NCI-H345 treated with DMSO at 0.1 percent for 48 hours (cell line): ENCODE results near the gene WDR74.

Experiments used
- DNase-seq: peaks from one replicate; lab custom pipeline; 2025; ENCODE audit not compliant: unreplicated experiment; lab: John Stamatoyannopoulos, UW

WDR74 gene

DNA sequence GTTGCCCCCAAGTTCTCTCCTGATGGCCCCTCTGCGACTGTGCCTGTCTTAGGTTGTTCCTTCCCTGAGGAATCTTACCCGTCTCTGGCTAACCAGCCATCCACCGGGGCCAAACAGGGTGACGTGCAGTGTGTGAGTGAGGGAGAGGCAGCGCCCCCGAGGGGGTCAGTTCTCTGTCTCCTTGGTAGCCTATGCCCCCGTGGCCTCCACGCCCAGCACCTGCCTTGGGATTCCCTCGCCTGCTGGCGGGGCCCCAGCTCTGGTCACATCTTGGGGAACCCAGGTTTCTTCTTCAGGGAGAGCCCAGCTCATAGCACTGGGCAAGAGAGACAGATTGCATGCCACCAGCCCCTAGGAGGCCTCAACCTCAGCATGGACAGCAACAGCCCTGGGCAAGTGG lies 39.9 kb downstream of the WDR74 start:
- DNase-seq = no peak

DNA sequence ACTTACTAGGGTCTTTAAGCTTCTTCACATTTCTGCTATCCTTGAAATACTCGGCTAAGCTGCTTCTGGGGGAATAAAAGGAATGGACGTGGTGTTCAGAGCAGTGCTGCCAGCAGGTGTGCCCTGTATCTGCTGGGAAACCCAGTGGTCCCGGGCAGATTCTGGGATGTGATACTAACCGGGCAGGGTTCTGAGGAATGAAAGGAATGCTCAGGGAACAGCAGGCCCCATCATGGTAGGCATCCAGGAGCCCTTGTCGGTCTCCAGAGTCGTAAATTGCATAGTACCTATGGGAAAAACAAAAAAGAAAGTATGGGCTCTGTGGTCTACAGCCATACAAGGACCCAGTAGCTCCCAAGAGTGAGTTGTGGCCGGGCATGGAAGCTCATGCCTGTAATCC lies 43.1 kb downstream of the WDR74 start:
- DNase-seq = no peak

DNA sequence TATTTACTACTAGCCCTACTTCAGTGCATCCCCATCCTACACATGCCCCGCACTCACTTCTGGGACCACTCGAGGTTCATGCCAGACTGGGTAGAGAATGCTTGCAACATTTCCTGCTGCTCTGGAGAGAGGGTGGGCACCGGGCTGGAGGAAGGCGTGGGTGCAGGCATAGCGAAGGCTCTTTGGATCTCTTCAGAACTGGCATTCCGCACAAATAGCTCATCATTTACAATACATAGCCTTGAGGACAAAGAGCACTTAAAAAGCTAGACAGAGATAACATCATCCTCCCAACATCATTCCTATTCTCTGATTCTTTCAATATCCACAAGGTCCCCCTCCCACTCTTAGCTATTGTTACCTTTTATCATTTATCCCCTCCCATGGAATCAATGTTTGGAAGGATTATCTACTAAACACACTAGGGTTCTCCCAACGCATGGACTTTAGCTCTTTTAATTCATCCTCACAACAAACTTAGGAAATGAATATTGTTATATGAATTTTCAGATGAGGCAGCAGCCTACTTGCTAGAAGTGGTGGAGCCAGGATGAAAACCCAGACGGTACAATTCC lies 45.1 kb downstream of the WDR74 start:
- DNase-seq = no peak

DNA sequence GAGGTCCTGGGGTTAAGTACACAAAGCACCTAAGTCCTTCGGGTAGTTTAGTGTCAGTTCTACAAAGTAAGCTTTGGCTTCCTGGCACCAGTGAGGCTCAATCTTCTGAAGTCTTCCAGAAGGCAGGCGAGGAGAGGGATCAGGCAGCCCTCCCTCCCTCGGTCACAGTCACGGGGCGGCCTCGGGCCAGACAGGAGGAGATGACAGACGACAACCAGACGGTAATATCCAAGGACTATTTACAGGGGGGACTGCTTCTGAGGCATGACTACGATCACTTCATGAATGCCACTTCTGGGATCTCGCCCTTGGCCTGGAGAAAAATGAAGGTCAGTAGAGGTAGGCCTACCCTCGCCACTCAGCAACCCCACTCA lies 47.2 kb downstream of the WDR74 start:
- no peak for DNase-seq

DNA sequence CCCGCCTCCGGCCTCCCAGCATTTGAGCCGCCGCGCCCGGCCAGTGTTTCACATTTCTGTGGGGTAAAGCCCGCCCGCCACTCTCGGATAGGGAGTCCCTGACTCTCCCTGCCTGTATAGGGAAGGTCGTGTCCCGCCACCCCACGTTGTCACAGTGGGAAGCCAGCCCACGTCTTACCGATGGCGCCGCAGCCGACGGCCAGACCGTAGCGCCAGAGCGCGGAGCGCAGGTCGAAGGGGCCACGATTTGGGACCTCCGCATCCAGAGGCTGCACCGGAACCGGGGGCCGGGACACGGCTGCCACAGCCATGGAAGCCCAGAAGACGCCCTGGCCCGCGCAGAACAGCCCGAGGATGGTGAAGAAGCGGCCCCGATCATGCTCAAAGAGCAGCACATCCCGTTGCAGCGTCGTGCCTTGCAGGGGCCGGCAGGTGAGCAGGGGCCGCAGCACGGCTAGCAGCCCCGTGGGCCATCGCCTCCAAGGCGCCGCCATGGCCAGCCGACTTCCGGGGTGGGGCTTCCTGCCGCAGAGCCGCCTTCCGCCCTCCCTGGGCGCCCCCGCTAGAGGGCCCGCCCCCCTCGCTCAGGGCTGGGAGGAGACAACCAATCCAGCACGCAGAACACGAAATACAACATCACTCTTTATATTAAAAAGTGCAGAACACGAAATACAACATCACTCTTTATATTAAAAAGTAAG lies 47.7 kb downstream of the WDR74 start, which contains the start of gene TMEM223:
TMEM223 (minus strand) TSS at position 506 of the 701 bp plus-strand sequence; CDS start at position 494, 12 bp downstream.
- DNase-seq = peak; percentile 74

DNA sequence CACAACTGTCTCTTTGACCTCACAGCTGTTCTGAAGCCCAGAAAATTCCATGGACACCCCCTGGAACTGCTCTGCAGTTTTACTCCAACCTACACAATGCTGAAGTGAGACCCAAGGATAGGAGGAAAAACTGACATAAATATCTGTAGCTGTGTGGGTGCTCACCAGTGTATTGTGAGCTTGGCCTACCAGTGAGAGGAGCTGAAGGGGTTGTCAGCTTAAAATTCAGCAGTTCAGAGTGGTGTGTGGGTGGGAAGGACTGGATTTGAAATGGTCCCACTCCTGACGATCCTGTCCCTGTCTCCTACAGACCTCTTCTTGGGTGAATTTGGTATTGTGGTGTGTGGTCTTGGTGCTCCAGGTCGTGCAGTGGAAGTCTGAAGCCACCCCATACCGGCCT lies 49.8 kb downstream of the WDR74 start:
- DNase-seq = no peak

DNA sequence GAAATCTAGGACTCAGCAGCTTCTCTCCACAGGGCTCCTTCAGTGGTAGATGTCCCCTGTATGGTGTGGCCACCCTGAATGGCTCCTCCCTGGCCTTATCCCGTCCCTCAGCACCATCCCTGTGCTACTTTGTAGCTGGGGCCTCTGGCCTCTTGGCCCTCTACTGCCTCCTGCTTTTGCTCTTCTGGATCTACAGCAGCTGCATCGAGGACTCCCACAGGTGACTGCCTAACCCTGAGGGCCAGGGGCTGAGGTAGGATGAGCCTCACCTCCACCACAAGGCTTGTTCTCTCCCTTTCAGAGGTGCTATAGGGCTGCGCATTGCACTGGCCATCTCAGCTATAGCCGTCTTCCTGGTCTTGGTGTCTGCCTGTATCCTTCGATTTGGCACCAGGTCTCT lies 50.4 kb downstream of the WDR74 start:
- DNase-seq = no peak

DNA sequence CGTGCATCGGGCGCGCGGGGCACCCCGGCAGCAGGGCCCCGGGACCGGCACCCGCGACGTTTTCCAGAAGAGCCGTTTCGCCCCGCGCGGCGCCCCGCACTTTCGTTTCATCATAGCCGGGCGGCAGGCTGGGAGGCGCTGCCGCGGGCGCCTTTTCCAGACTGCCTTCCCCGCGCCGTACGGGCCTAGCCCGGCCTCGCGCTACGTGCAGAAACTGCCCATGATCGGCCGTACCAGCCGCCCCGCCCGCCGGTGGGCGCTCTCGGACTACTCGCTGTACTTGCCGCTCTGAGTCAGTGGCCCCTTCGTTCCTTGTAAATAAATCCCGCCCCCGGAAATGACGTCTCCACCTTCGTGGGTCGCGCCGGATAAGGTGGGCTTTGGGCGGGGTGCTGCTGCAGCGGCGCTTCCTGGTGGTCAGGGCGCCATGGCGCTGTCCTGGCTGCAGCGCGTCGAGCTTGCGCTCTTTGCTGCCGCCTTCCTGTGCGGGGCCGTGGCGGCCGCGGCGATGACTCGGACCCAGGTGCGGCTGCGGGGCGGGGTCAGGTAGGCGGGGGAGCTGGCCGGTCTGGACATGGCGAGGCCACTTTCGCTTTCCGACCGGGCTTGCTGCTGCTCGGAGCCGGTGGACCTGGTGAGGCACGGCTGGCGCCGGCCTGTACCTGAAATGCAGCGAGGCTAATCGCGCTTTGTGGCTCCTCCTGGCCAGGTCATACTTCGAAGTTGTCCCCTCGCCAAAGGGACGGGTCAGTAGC lies 52.2 kb downstream of the WDR74 start, which contains the start of gene TMEM179B:
TMEM179B (plus strand) TSS at position 398 of the 755 bp plus-strand sequence; CDS start at position 428, 30 bp downstream.
- DNase-seq = peak; percentile 92

DNA sequence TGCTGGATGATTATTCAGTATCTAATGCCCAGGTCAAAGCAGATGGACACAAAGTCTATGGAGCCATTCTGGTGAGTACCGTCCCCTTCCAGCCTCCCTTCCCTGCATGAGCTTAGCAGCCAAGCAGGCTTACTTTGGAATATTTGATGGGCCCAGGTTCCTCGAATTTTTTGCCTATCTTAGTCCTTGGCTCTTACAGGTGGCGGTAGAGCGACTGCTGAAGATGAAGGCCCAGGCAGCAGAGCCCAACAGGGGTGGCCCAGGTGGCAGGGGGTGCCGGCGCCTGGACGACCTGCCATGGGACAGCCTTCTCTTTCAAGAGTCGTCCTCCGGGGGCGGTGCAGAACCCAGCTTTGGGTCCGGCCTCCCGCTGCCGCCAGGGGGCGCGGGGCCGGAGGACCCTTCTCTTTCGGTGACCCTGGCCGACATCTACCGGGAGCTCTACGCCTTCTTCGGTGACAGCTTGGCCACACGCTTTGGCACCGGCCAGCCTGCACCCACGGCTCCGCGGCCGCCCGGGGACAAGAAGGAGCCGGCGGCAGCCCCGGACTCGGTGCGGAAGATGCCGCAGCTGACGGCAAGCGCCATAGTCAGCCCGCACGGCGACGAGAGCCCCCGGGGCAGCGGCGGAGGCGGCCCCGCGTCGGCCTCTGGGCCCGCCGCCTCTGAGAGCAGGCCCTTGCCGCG lies 52.9 kb downstream of the WDR74 start:
- peak; percentile 54 for DNase-seq
